Rectal smooth muscle tissue (tissue), 1 donor: ENCODE data around the gene COL21A1.
"Not testable (repeated sequence)": the region's sequence is repeated elsewhere in the genome, so short reads cannot be mapped to it uniquely, and the experiment has no call there.

Experiments
- H3K27ac ChIP-seq: one replicate; pipeline ENCODE4 v1.7.0; 2013; ENCODE audit warnings: low read depth, low read length, inconsistent platforms
- H3K27me3 ChIP-seq: one replicate; pipeline ENCODE4 v1.7.0; 2013; ENCODE audit warnings: low read length; ENCODE audit not compliant: control insufficient read depth, insufficient read depth
- H3K36me3 ChIP-seq: one replicate; pipeline ENCODE4 v1.7.0; 2013; ENCODE audit warnings: low read length; ENCODE audit not compliant: control insufficient read depth, insufficient read depth
- H3K4me1 ChIP-seq: one replicate; pipeline ENCODE4 v1.7.0; 2013; ENCODE audit warnings: low read length; ENCODE audit not compliant: control insufficient read depth, insufficient read depth
- H3K4me3 ChIP-seq: one replicate; pipeline ENCODE4 v1.7.0; 2013; ENCODE audit warnings: low read length
- H3K9ac ChIP-seq: one replicate; pipeline ENCODE4 v1.7.0; 2013; ENCODE audit warnings: low read length

COL21A1 gene

GRCh38 chr6:56266011-56266410, 18.6 kb upstream of the COL21A1 start:
- Histone ChIP-seq H3K4me3 (no peak overlapping the region), H3K9ac (no peak overlapping the region), H3K27me3 (no peaks in the 10 kb centered on the region), H3K36me3 (no peaks in the 10 kb centered on the region), H3K4me1 (peaks cover 5% of the 10 kb centered on the region), H3K27ac (peak overlapping the region; percentile 34)

DNA sequence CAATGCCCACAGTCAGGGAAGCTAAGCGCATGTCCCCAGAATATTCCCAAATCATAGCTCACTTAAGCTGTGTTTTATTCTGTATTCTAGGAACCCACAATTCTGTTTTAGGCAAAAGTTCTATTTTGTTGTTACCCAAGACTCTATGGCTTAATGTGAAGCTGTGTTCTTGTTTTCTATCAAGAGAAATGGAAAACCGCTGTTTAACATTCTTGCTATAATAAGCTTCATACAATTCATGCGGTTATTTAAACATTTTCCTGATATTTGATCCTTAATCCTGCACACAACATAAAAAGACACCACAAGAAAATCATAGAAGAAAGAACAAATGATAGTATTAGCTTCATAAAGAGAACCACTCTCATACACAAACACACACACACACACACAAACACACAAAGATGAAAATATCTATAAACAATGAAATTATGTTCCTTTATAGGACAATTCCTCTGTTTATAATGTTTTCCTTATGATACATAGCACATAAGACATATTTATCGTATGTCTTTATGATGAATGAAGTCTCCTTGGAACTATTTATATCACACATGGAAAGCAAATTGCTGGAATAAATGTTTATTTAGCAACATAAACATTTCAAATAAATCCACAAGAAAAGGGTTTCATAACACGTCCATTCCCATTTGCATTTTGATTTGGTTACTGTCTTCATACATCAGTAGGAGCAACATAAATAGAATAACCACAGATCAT, 16.4 kb upstream of the COL21A1 start:
- no peaks in the 10 kb centered on the region for H3K27me3 ChIP-seq
- H3K36me3 ChIP-seq, result no peaks in the 10 kb centered on the region
- H3K4me3 ChIP-seq, result no peak overlapping the region
- no peak overlapping the region for H3K27ac ChIP-seq
- no peak overlapping the region for H3K9ac ChIP-seq
- peaks cover 5% of the 10 kb centered on the region for H3K4me1 ChIP-seq

DNA sequence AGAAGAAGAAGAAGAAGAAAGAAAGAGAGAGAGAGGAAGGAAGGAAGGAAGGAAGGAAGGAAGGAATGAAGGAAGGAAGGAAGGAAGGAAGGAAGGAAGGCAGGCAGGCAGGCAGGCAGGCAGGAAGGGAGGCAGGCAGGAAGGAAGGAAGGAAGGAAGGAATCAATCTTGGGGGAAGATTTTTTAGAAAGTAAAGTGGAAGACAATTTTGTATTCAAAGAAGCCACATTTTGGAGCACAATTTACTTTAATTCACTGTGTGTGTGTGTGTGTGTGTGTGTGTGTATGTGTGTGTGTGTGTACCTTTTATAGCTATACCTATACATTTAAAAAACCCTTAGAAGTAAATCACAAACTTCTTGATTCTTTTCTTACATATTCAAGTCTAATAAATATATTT, 13.2 kb upstream of the COL21A1 start:
- not testable (repeated sequence) for H3K9ac ChIP-seq, H3K27ac ChIP-seq, H3K36me3 ChIP-seq, H3K27me3 ChIP-seq, H3K4me3 ChIP-seq, H3K4me1 ChIP-seq

DNA sequence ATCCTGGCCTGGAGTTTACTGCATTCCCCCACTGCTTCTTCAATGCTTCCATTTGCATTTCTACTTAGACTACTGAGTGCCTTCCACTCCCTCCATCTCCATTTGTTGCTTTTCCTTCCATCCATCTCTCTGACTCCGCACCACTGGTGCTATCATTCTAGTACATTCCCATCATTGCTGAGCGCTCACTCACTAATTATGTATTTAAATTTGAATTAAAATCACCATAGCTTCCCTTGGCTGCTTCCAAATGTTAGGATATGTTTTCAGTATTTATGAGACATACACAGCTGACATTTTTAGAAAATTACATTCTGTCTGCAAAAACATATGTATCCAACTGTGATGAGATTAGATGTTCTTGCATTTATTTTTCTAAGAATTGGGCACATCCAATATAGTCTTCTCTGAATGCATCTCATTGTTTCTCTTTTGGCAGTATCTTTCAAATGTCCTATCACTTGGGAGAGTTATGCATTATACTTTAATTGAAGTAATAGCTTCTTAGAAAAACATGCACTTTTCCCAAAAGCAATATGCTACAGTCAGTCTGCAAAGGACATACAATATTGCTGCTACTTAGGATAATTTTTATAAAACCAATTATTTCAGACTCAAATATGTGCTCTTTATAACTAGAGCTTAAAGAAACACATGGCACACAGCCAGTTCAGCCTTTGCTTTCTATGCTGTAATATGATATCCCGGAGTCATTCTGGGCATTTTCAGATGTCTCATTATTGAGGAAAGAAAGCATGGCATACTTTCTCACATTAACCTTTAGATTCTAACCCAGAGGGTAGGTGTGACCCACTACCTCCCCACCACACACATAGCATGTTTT, 12.1 kb upstream of the COL21A1 start:
- Histone ChIP-seq H3K4me3 (no peak overlapping the region), H3K27ac (no peak overlapping the region), H3K36me3 (no peaks in the 10 kb centered on the region), H3K27me3 (no peaks in the 10 kb centered on the region), H3K4me1 (no peaks in the 10 kb centered on the region), H3K9ac (no peak overlapping the region)

- Histone ChIP-seq H3K27me3 (no peaks in the 10 kb centered on the region), H3K4me3 (no peak overlapping the region), H3K4me1 (peaks cover 2% of the 10 kb centered on the region), H3K27ac (no peak overlapping the region), H3K36me3 (no peaks in the 10 kb centered on the region), H3K9ac (no peak overlapping the region)
Measured at GRCh38 chr6:56255349-56255748, 8.0 kb upstream of the COL21A1 start.

DNA sequence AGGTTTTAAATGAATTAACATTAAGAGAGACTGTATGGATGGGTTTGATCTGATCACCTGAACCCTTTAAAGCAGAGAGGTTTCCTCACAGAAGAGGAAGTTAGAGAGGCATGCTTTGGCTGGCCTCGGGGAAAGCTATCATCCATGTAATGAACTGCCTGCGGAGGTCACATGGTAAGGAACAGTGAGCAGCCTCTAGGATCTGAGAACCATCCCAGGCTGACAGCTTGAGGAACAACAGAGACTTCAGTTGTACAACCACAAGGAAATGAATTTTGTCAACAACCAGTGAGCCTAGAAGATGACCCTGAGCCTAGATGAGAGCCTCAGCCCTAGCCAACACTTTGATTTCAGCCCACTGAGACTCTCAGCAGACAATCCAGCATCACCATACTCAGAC, 2.9 kb upstream of the COL21A1 start:
- Histone ChIP-seq H3K9ac (no peak overlapping the region), H3K4me1 (peaks cover 4% of the 10 kb centered on the region)

GRCh38 chr6:56247654-56248122, 308 bp upstream of the COL21A1 start:
- Histone ChIP-seq H3K4me1 (peaks cover 7% of the 10 kb centered on the region), H3K9ac (no peak overlapping the region), H3K27ac (no peak overlapping the region), H3K36me3 (no peaks in the 10 kb centered on the region), H3K27me3 (no peaks in the 10 kb centered on the region), H3K4me3 (peak overlapping the region; percentile 64)

More for the DNA sequence above, 2.9 kb upstream of the COL21A1 start:
- H3K27me3 ChIP-seq, result no peaks in the 10 kb centered on the region
- no peaks in the 10 kb centered on the region for H3K36me3 ChIP-seq
- no peak overlapping the region for H3K4me3 ChIP-seq
- H3K27ac ChIP-seq, result no peak overlapping the region

DNA sequence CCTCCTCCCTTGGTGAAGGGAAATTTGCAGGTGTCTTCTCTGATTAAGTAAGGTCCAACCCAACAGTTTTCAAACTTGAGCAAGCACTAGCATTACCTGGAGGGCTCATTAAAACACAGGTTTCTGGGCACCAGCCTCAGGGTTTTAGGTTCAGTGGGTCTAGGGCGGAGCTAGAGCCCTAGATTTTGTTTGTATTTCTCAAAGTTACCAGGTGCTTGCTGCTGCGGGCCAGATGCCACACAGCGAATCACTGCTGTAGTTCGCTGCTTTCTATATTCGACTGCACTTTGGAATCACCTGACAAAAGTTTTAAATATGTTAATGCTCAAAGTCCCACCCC, 869 bp downstream of the COL21A1 start:
- Histone ChIP-seq H3K27ac (peak overlapping the region; percentile 44), H3K27me3 (no peaks in the 10 kb centered on the region)

DNA sequence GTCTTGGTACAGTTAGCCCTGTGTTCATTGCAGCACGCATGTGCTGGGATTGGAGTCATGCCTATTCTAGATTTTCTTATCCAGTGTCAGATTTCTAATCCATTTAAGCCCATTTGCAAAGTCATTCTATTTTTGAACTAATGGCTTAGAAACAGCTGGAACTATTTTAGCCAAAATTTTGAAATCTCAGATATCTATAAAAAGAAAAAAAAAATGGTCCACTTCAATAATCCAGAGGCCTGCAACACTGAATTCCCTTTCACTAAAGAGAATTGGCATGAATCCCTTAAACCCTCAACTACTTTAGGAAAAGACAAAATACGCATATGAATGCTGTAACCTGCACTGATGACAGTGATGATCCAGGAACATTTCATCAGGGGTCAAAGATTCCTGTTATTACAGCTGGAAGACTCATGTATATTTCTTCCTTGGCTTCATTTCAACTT, 1.5 kb downstream of the COL21A1 start:
- no peaks in the 10 kb centered on the region for H3K27me3 ChIP-seq
- no peak overlapping the region for H3K27ac ChIP-seq
- no peak overlapping the region for H3K4me3 ChIP-seq
- H3K36me3 ChIP-seq, result no peaks in the 10 kb centered on the region
- H3K4me1 ChIP-seq, result peaks cover 11% of the 10 kb centered on the region
- H3K9ac ChIP-seq, result no peak overlapping the region

More for the DNA sequence above, 869 bp downstream of the COL21A1 start:
- Histone ChIP-seq H3K4me3 (peak overlapping the region; percentile 64), H3K9ac (no peak overlapping the region), H3K4me1 (peaks cover 7% of the 10 kb centered on the region), H3K36me3 (no peaks in the 10 kb centered on the region)

- Histone ChIP-seq H3K9ac (no peak overlapping the region), H3K27ac (no peak overlapping the region), H3K27me3 (no peaks in the 10 kb centered on the region), H3K4me3 (no peak overlapping the region), H3K4me1 (peaks cover 11% of the 10 kb centered on the region), H3K36me3 (no peaks in the 10 kb centered on the region)
Measured at GRCh38 chr6:56244528-56245253, 2.7 kb downstream of the COL21A1 start.

DNA sequence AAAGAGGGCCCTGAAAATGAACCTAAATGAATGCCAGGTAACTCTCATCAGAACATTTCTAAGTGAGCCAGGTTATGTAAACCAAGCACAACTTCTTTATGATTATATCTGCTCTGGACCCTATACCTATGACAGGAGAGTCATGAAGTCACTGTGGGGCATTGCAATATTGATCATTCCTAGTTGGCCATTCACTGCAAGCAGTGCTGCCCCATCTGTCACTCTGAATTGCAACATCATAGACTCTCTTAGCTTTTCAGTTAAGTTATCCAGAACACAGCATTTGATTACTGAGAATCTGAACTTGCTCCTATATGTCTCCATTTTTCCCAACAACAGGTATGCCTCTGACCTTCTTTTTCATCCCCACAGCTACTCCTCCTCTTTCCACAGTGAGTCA, 3.3 kb downstream of the COL21A1 start:
- Histone ChIP-seq H3K36me3 (no peaks in the 10 kb centered on the region), H3K27me3 (no peaks in the 10 kb centered on the region), H3K27ac (no peak overlapping the region), H3K9ac (no peak overlapping the region), H3K4me1 (peaks cover 11% of the 10 kb centered on the region), H3K4me3 (no peak overlapping the region)

DNA sequence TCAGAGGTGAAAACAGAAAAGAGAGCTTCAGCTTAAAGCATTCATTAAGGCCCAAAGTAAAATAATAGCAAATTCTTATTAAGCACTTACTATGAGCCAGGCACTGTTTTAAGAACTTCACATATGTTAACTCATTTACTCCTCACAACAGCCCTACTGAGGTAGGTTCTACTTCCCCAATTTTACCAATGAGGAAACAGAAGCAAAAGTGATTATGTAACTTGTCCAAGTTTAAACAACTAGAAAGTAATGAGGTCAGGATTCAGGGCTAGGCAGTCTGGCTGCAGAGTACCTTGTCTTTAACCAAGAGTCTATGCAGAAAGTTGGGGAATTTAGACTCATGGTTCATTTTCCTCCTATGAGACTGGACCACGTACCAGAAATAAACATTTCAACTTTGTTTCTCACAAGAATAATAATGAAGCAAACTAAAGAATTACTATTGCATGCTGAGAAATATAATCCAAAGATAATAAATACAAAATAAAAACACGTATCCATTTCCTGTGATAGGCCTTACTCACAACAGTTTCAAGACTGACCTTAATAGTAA, 3.8 kb downstream of the COL21A1 start:
- H3K9ac ChIP-seq, result no peak overlapping the region
- H3K36me3 ChIP-seq, result no peaks in the 10 kb centered on the region
- H3K27me3 ChIP-seq, result no peaks in the 10 kb centered on the region
- no peak overlapping the region for H3K4me3 ChIP-seq
- H3K27ac ChIP-seq, result no peak overlapping the region
- H3K4me1 ChIP-seq, result peaks cover 11% of the 10 kb centered on the region
